ENCODE results near the gene FKBP14. TPM values are rescaled to one million over a fixed set of nuclear protein-coding genes. Genes with fewer than 3 reads are reported as not detected.

Gene FKBP14, protein sequence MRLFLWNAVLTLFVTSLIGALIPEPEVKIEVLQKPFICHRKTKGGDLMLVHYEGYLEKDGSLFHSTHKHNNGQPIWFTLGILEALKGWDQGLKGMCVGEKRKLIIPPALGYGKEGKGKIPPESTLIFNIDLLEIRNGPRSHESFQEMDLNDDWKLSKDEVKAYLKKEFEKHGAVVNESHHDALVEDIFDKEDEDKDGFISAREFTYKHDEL
- total RNA-seq: 10 to 100 TPM in 1 of 4 donors, 1 to 10 TPM in 3; 4.0 to 12.9 (median 7.9) TPM

DNA sequence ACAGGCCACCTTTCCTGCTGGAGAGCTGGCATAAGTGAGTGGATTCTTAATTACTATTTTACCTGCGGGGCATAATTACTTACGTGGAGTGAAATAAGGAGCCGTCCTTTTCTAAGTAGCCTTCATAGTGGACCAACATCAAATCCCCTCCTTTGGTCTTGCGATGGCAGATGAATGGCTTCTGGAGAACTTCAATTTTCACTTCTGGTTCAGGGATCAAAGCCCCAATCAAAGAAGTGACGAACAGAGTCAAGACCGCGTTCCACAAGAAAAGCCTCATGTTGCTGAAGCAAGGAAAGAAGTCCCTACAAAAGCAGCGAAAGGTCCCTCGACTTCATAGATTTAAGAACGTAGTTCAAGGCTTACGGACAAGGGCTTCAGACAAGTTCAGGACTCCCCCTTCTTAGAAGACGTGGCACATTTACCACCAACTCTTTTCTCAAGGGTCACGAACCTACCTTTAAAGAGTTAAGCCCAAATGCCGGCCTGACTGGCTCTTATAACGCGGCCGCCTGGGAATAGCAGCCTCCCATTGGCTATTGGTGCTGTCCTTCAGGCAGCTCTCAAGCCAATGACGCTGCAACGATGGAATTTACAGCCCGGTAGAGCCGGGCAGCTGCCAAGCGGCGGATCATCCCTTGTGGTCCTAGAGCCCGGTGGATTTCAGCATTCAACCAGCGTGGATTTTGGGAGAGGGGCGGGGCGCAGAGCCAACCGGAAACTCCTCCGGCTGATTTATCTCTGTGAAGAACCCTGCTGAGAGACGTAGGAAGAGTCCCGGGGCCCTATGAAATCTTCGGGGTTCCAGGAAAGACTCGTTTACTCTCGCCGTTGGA is at the start of gene FKBP14:
Gene FKBP14, minus strand, starts transcription at position 474 of the 836 bp plus-strand sequence. Its CDS starts 194 bp downstream, at position 280.
- TF ChIP-seq, protein P1, sequence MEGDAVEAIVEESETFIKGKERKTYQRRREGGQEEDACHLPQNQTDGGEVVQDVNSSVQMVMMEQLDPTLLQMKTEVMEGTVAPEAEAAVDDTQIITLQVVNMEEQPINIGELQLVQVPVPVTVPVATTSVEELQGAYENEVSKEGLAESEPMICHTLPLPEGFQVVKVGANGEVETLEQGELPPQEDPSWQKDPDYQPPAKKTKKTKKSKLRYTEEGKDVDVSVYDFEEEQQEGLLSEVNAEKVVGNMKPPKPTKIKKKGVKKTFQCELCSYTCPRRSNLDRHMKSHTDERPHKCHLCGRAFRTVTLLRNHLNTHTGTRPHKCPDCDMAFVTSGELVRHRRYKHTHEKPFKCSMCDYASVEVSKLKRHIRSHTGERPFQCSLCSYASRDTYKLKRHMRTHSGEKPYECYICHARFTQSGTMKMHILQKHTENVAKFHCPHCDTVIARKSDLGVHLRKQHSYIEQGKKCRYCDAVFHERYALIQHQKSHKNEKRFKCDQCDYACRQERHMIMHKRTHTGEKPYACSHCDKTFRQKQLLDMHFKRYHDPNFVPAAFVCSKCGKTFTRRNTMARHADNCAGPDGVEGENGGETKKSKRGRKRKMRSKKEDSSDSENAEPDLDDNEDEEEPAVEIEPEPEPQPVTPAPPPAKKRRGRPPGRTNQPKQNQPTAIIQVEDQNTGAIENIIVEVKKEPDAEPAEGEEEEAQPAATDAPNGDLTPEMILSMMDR (IDR thresholded peaks at IDR 0.05; ENCODE audit: low read depth): no peak

DNA sequence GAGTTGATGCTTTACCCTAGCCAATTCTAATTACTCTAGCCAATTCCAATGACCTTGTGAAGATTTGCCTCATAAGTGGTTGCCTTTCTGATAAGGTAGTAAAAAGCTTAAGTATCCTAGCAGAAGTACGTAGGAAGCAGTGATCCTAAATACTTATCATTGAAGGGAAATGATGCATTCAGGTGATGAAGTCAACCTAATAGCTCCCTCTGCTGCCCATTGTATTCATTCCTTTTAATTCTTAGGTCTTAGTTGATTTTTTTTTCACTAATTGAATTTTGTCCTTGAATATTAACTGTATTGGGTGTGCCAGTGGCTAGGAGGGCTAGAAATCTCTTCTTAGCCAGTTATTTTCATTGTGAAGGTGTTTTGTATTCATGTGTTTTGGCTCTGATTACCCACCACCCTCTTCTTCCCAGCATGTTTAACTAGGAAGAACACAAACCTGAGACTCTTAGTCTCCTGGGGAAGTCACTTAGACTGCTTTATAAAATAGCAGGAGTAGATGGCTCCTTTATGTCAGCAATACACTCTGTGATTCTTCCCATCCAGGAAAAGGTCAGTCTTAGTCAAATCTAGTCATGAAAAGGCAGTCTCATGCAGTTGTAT is 48.0 kb upstream of the FKBP14 start:
- TF ChIP-seq, protein P1 (IDR thresholded peaks at IDR 0.05; ENCODE audit: low read depth): no peak

DNA sequence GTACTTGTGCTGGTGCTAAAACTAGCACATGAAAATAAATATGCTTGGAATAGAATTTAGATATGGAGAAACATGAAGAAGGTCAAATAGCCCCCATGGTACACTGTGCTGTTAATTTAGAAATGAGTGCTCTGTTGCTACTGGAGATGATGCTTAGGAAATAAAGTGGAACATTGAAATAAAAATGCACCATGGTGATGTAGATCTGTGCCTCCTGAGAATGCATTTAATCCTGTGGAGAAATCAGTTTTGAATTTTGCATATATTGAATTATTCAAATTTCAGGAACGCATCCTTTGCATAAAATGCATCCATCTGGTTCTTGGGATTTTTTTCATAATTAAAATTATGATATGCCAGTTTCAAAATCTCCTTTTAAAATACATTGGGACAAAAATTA is 46.2 kb upstream of the FKBP14 start:
- TF ChIP-seq, protein P1 (IDR thresholded peaks at IDR 0.05; ENCODE audit: low read depth): no peak

- TF ChIP-seq, protein P1 (IDR thresholded peaks at IDR 0.05; ENCODE audit: low read depth): no peak
These were observed 43.5 kb upstream of the FKBP14 start for GRCh38 chr7:30070052-30070451.

- TF ChIP-seq, protein P1 (IDR thresholded peaks at IDR 0.05; ENCODE audit: low read depth): no peak
These were observed 42.8 kb upstream of the FKBP14 start for GRCh38 chr7:30069096-30069867.

GRCh38 chr7:30068117-30068516 is 41.6 kb upstream of the FKBP14 start:
- TF ChIP-seq, protein P1 (IDR thresholded peaks at IDR 0.05; ENCODE audit: low read depth): no peak
